Activated naive CD8-positive, alpha-beta T cell (primary cell): ENCODE measurements around the gene TSSC4.
"Not testable (repeated sequence)": the region's sequence is repeated elsewhere in the genome, so short reads cannot be mapped to it uniquely, and the experiment has no call there.

ENCODE experiments used
- H3K27ac Mint-ChIP-seq: one replicate; pipeline ENCODE4 v1.8.0; 2021; ENCODE audit warnings: mixed read lengths
- H3K27me3 Mint-ChIP-seq: one replicate; pipeline ENCODE4 v1.8.0; 2021; ENCODE audit warnings: mixed read lengths
- H3K36me3 Mint-ChIP-seq: one replicate; pipeline ENCODE4 v1.8.0; 2021; ENCODE audit warnings: mixed read lengths
- H3K4me1 Mint-ChIP-seq: one replicate; pipeline ENCODE4 v1.8.0; 2021; ENCODE audit warnings: low read depth, mixed read lengths
- H3K4me3 Mint-ChIP-seq: one replicate; pipeline ENCODE4 v1.8.0; 2021; ENCODE audit warnings: mild to moderate bottlenecking, mixed read lengths
- H3K9me3 Mint-ChIP-seq: one replicate; pipeline ENCODE4 v1.8.0; 2021; ENCODE audit warnings: low read depth, mixed read lengths

TSSC4 gene

DNA sequence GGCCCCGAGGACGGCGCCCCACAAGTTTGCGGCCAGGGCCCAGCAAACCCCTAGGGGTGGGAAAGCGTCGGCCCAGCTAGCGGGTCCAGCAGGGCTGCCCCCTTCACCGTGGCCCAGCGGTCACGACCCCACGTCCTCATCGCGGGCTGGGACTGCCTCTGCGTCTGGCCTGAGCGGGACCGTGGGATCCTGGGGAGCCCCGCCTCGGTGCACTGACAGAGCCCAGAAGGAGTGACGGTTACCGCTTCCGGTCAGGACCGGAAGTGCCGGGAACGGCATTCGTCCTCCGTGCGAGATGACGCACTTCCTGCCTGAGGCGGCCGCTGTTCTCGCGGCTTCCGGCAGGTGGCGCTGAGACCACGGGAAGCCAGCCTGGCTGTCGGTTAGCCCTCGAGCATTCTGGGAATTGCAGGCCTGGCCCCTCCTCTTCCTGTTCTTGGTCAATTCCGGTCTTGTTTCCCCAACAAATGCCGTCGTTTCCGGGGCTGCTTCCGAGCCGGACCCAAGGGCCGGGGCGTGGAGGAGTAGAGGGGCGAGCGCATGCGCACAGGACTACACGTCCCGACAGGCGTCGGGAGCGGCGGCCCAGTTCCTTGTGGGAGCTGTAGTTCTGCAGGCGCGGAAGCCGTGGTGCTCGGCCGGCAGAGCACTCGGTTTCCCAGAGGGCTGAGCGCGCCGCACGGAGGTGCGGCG, at the start of gene TSSC4:
TSS of gene TSSC4 (plus strand) at position 682 of the 693 bp plus-strand sequence. CDS start 1,884 bp downstream, outside the sequence.
- Mint-ChIP-seq H3K4me1 (peaks cover 10% of the 10 kb centered on the region), H3K36me3 (no peaks in the 10 kb centered on the region), H3K4me3 (peak within 1 kb of the TSS; percentile 94), H3K9me3 (no peaks in the 10 kb centered on the region), H3K27me3 (no peaks in the 10 kb centered on the region), H3K27ac (peak within 1 kb of the TSS; percentile 88)

DNA sequence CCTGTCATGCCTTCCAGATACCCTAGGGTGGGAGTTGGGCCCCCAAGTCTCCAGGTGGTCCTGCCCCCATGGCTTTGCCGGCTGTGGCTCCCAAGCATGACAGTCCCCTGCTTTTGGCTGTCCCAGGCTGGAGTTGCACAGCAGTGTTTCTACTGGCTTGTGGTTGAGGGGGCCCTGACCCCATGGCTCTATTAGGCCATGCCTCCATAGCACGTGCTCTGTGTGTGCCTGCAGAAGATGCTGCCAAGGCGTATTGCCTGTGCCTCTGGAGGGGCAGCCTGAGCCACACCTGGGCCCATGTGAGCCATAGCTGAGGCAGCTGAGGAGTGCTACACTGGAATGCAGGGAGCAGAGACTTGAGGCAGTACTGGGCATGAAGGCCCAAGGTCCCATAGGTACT, 48.8 kb upstream of the TSSC4 start:
- Mint-ChIP-seq H3K9me3 (peaks cover 6% of the 10 kb centered on the region), H3K4me3 (no peak overlapping the region), H3K27ac (no peak overlapping the region), H3K27me3 (no peaks in the 10 kb centered on the region), H3K36me3 (peaks cover 7% of the 10 kb centered on the region), H3K4me1 (no peaks in the 10 kb centered on the region)

DNA sequence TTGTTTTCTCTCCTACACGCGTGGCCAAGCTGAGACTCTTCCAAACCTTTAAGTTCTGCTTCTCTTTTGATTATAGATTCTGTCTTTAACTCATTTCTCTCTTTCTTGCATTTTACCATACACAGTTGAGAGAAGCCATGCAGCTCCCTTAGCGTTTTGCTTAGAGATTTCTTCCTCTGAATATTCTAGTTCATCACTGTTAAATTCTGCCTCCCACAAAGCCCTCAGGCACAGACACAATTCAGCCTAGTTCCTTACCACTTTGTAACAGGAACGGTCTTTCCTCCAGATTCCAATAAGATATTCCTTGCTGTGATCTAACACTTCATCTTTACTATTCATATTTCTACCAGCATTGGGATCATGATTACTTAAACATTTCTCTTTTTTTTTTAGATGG, 48.1 kb upstream of the TSSC4 start:
- H3K9me3 Mint-ChIP-seq: peaks cover 6% of the 10 kb centered on the region
- peaks cover 7% of the 10 kb centered on the region for H3K36me3 Mint-ChIP-seq
- H3K4me3 Mint-ChIP-seq: no peak overlapping the region
- no peaks in the 10 kb centered on the region for H3K27me3 Mint-ChIP-seq
- no peak overlapping the region for H3K27ac Mint-ChIP-seq
- H3K4me1 Mint-ChIP-seq: no peaks in the 10 kb centered on the region

DNA sequence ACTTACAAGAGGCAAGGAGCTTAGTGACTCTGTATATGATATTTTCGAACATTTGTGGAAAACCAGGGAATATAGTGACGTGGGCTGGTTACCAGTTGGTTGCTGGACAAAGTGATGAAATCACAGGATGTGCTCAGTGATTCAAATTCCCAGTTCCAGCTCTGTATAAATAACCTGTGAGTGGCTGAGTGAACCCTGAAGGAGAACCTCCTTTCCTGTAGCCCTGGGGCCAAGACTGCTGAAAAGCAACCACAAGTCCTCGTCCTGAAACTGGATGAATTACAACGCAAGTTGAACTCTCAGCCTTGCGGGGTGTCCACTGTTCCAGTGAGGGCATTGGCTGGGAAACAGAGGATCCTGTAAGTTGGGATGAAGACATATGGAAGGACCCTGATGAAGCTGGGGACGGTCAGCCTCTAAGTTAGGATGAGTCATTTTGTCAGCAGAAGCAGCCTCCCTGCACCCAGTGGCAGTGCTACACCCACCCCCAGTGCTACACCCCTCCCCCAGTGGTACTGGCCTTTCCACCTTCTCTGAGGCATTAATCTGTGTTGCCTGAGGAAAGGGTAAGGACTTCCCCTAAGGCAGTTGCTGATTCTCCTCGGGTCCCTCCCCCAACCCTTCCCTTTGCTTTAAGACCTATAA, 45.4 kb upstream of the TSSC4 start:
- Mint-ChIP-seq H3K36me3 (peaks cover 2% of the 10 kb centered on the region), H3K27ac (no peak overlapping the region), H3K4me3 (no peak overlapping the region), H3K27me3 (no peaks in the 10 kb centered on the region), H3K9me3 (no peaks in the 10 kb centered on the region), H3K4me1 (no peaks in the 10 kb centered on the region)

DNA sequence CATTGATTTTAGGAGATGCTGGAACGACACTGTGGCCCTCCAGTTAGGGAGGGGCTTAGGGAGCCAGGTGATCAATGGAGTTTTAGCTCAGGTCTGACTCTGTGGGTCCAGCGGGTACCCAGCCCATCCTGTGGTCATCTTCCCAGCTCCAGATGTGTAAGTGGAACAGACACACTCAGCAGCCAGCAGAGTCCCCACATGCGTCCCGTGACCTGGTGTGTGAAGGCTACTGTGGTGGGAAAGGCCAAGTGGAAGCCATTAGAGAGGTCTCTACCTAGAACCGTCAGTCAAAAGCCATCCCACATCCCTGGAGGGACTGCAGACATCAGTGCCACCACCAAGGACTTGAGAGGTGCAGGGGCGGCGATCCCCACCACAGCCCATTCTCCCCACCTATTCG, 43.3 kb upstream of the TSSC4 start:
- Mint-ChIP-seq H3K4me3 (no peak overlapping the region), H3K9me3 (no peaks in the 10 kb centered on the region), H3K27ac (no peak overlapping the region), H3K4me1 (no peaks in the 10 kb centered on the region), H3K36me3 (no peaks in the 10 kb centered on the region), H3K27me3 (no peaks in the 10 kb centered on the region)

DNA sequence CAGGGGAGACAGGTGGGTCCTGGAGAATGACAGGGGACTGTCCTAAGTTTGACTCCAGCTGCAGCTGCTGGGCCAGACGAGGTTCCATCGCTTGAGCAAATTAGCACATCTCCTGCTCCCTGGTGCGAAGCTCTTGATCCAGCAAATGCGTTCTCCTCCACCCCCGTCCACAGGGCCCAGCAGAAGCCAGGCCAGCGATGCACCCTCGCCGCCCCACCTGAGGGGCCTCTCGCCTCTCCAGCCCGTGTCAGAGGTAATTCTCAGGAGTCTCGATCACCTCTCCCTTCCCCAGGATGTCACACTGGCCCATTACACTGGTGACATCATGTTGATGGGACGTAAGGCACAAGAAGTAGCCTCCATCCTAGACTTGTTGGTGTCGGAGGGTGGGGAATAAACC, 42.9 kb upstream of the TSSC4 start:
- H3K36me3 Mint-ChIP-seq, H3K27me3 Mint-ChIP-seq, H3K4me3 Mint-ChIP-seq, H3K4me1 Mint-ChIP-seq, H3K9me3 Mint-ChIP-seq, H3K27ac Mint-ChIP-seq: not testable (repeated sequence)

DNA sequence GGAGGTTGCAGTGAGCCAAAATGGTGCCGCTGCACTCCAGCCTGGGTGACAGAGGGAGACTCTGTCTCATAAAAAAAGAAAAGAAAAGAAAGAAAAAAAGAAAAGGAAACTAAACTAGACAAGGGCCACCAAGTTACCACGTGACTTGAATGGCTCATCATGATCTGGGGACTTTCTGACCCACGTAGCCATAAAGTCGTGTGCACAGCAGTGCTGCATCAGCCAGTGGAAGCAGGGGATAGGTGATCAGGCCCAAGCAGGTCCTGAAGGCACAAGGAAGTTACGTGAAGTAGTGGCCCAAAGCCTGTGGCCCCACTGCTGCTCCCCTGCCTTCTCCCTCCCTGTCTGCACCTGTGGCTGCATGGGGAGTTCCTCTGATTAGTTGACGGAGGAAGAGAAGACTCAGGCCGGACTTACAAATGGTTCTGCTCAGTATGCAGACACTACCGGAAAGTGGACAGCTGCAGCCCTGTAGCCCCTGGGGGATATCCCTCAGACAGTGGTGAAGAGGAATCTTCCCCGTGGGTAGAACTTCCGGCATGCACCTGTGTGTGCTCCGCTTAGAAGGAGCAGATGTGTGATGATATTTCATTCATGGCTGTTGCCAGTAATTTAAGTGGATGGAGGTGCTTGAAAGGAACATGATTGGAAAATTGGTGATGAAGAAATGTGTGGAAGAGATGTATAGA, 41.7 kb upstream of the TSSC4 start:
- H3K4me3 Mint-ChIP-seq: no peak overlapping the region
- no peaks in the 10 kb centered on the region for H3K9me3 Mint-ChIP-seq
- H3K36me3 Mint-ChIP-seq: no peaks in the 10 kb centered on the region
- no peaks in the 10 kb centered on the region for H3K4me1 Mint-ChIP-seq
- no peak overlapping the region for H3K27ac Mint-ChIP-seq
- no peaks in the 10 kb centered on the region for H3K27me3 Mint-ChIP-seq

DNA sequence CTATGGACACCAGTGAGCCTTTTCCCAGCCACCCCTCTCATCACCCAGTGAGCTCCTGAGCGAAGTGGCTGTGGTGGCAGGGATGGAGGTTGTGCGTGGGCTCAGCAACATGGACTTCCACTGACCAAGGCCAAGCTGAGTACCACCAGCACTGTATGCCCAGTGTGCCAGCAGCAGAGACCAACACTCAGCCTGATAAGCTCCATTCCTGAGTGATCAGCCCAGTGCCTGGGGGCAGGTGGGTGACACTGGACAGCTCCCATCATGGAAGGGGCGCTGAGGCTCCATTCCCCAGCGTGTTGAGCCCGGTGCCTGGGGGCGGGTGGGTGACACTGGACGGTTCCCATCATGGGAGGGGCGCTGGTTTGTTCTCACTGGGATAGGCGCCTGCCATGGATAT, 41.0 kb upstream of the TSSC4 start:
- no peaks in the 10 kb centered on the region for H3K36me3 Mint-ChIP-seq
- no peak overlapping the region for H3K27ac Mint-ChIP-seq
- no peaks in the 10 kb centered on the region for H3K27me3 Mint-ChIP-seq
- H3K9me3 Mint-ChIP-seq: no peaks in the 10 kb centered on the region
- no peaks in the 10 kb centered on the region for H3K4me1 Mint-ChIP-seq
- no peak overlapping the region for H3K4me3 Mint-ChIP-seq

DNA sequence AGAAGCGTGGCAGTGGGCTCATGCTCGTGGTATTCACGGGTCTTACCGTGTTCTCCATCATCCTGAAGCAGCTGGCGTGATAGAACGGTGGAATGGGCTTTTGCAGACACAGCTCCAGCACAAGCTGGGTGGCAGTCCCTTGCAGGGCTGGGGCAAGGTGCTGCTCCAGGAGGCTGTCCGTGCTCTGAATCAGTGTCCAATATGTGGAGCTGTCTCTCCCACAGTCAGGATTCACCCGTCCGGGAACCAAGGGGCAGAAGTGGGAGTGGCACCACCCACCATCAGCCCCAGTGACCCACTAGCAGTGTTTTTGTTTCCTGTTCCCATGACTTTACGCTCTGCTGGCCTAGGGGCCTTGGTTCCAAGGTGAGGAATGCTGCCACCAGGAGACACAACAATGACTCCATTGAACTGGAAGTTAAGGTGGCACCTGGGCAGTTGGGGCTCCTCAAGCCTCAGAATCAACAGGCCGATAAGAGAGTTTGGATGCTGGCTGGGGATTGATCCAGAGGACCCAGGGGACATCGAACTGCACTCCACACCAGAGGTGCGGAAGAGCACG, 40.4 kb upstream of the TSSC4 start:
- Mint-ChIP-seq H3K27me3 (no peaks in the 10 kb centered on the region), H3K9me3 (no peaks in the 10 kb centered on the region), H3K36me3 (no peaks in the 10 kb centered on the region), H3K4me3 (no peak overlapping the region), H3K27ac (no peak overlapping the region), H3K4me1 (no peaks in the 10 kb centered on the region)

DNA sequence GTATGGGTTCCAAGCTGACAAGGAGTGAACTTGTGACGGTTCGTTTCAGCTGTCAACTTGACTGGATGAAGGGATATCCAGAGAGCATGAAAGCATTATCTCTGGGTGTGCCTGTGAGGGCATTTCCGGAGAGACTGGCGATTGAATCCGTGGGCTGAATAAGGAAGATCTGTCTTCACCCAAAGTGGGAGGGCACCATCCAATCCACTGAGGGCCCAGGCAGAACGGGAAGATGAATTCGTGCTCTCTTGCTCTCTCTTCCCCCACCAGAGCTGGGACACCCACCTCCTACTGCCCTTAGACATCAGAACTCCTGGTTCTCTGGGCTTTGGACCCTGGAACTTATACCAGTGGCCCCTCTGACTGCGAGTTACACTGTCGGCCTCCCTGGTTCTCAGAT, 39.0 kb upstream of the TSSC4 start:
- H3K4me1 Mint-ChIP-seq: no peaks in the 10 kb centered on the region
- no peaks in the 10 kb centered on the region for H3K36me3 Mint-ChIP-seq
- no peak overlapping the region for H3K4me3 Mint-ChIP-seq
- H3K9me3 Mint-ChIP-seq: no peaks in the 10 kb centered on the region
- no peaks in the 10 kb centered on the region for H3K27me3 Mint-ChIP-seq
- H3K27ac Mint-ChIP-seq: no peak overlapping the region

DNA sequence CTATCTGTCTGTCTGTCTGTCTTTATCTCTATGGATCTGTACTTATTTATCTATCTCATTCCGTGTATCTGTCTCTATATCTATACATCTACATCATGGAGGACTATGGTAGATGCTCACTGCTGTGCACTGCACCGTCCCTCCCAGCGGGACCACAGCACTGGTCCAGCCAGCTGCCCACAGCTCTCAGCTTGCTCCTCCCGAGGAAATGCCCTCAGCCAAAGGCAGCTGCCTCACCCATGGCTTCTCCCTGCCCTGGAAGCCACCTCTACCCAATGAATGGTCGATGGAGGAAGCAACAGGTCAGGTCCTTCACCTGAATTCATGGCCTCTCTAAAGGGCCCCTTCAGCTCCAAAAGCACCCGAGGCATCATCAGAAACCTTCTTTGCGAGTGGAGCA, 38.1 kb upstream of the TSSC4 start:
- no peak overlapping the region for H3K27ac Mint-ChIP-seq
- no peaks in the 10 kb centered on the region for H3K27me3 Mint-ChIP-seq
- no peaks in the 10 kb centered on the region for H3K9me3 Mint-ChIP-seq
- no peaks in the 10 kb centered on the region for H3K36me3 Mint-ChIP-seq
- H3K4me3 Mint-ChIP-seq: no peak overlapping the region
- H3K4me1 Mint-ChIP-seq: no peaks in the 10 kb centered on the region

DNA sequence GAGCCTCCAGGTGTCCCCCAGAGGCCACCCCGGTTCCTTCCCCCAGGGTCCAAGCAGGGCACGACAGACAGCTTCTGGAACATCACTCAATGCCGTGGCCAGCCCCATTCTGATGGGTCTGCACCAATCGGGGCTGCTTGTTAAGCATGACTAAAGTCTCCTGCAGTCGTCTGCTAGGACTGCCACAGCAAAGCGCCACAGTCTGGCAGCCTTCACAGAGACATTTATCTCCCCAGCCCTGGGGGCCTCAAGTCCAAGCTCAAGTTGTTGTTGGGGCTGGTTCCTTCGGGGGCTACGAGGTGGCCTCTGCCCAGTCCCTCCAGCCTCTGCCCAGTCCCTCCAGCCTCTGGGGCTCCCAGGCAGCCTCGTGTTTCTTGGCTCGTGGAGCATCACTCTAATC, 37.4 kb upstream of the TSSC4 start:
- Mint-ChIP-seq H3K9me3 (no peaks in the 10 kb centered on the region), H3K27ac (no peak overlapping the region), H3K36me3 (no peaks in the 10 kb centered on the region), H3K27me3 (no peaks in the 10 kb centered on the region), H3K4me1 (no peaks in the 10 kb centered on the region), H3K4me3 (no peak overlapping the region)

DNA sequence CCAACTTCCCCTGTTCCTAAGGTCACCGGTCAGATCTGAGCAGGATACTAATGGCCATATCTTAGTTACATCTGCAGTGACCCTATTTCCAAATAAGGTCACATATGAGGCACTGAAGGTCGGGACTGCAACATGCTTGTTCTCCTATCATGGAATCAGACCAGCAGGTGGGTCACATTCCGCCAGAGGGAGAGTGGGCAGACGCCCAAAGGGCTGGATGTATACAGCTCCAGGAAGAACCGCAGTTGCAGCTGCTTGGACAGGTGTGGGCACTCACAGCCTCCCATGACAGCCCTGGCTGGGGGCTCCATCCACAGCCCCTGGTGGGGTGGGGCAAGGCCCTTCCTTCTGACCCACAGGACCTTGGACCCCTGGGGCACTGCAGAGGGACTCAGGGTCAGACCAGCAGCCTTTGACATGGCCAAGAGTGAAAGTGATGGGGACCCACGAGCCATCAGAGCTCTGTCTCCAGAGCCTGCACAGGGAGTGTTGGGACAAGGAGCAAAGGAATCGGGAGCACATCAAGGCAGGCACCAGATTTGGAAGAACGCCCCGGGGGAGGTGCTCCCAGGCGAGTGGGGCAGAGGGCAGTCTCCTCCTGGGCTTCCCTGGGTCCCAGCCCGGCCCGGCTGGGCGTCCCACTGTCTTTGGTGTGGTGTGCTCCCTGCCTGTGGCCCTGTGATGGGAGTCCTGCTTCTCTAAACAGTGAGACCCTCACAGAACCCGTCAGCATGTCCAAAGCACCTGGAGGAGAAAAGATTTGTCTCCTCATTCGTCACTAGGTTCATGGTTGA, 36.8 kb upstream of the TSSC4 start:
- no peak overlapping the region for H3K4me3 Mint-ChIP-seq
- no peaks in the 10 kb centered on the region for H3K4me1 Mint-ChIP-seq
- H3K27me3 Mint-ChIP-seq: no peaks in the 10 kb centered on the region
- no peaks in the 10 kb centered on the region for H3K9me3 Mint-ChIP-seq
- H3K27ac Mint-ChIP-seq: no peak overlapping the region
- no peaks in the 10 kb centered on the region for H3K36me3 Mint-ChIP-seq

DNA sequence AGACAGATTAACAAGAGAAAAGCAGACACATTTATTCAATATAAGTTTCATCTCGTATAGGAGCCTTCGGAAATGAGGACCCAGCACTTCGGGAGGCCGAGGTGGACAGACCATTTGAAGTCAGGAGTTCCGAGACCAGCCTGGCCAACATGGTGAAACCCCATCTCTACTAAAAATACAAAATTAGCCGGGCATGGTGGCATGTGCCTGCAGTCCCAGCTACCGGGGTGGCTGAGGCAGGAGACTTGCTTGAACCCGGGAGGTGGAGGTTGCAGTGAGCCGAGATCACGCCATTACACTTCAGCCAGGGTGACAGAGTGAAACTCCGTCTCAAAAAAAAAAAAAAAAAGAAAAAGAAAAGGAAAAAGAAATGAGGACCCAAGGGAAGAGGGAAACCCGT, 36.2 kb upstream of the TSSC4 start:
- not testable (repeated sequence) for H3K4me1 Mint-ChIP-seq, H3K4me3 Mint-ChIP-seq, H3K27ac Mint-ChIP-seq, H3K36me3 Mint-ChIP-seq, H3K9me3 Mint-ChIP-seq, H3K27me3 Mint-ChIP-seq
